Measurements from ENCODE around the gene FRRS1L.

The FRRS1L gene

GRCh38 chr9:109203761-109204360 is 36.8 kb upstream of the FRRS1L start:
- TF ChIP-seq CTCF (conservative IDR thresholded peaks at IDR 0.05; ENCODE audit: low read depth, low read length) = no peak
- no peak overlapping the region for H3K4me3 ChIP-seq (ENCODE audit: low read length)
- DNase-seq (ENCODE audit: low read depth) = peak; percentile 93

DNA sequence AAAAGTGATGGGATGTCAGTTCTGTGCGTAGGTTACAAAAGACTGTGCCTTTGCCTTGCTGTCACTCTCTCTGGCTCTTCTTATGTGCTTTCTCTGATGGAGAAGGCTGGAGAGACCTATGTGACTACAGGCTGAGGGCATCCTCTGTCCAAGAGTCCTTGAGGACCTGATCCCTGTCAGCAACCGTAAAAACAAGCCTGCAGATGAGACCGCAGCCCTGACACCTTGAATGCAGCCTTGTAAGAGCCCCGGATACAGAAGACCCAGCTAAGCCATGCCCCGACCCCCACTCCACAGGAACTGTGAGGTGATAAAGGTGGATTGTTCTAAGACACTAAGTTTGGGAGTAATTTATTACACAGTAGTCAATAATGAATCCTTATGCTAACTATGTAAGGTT is 32.6 kb upstream of the FRRS1L start:
- no peak for TF ChIP-seq CTCF (conservative IDR thresholded peaks at IDR 0.05; ENCODE audit: low read depth, low read length)
- H3K4me3 ChIP-seq (ENCODE audit: low read length) = no peak overlapping the region
- no peak for DNase-seq (ENCODE audit: low read depth)

DNA sequence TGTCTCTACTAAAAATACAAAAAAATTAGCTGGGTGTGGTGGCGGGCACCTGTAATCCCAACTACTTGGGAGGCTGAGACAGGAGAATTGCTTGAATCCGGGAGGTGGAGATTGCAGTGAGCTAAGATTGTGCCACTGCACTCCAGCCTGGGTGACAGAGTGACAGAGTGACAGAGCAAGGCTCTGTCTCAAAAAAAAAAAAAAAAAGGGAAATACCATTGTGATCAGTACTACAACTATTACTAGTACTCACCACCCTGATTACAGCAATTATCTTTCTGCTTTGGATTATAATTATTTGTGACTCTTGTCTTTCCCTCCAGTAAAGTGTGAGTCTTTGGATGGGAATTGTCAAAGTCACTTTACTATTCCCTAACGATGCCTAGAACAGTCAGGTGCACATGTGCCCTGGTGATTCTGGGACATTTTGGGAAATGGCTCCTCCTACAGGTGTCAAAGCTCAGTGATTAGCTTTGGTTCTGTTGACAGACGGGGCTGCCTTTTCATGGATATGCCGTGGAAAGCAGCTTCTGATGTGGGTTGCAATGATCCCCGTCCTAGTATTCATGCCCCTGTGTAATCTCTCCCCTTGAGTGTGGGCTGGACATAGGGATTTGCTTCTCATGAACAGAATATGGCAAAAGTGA is 31.8 kb upstream of the FRRS1L start:
- no peak overlapping the region for H3K4me3 ChIP-seq (ENCODE audit: low read length)
- TF ChIP-seq CTCF (conservative IDR thresholded peaks at IDR 0.05; ENCODE audit: low read depth, low read length) = peak; percentile 30
- no peak for DNase-seq (ENCODE audit: low read depth)

DNA sequence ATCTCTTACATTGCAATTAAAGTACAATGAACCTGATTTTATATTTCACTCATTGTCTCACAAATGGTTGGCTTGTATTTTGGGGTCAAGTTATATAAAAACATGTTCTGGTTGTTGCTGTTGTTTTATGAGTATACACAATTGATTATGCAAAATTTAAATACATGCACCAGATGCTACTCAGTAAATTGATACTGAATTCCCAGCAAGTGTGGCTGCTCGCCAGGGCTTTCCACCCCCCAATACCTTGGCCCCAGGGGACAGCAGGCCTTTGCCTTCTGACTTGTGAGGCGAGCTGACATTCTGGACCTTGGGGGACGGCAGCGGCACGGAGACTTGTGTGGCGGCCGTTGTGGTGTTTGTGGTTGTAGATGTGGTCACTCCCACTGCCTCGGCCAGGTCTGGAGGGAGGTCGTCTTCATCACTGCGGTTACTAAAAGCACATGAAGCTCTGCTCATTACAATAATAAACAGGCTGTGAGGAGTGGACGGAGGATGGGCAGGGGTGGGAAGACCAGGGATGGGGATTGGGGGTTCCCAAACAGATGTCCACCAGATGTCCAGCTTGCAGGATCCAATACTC is 27.0 kb upstream of the FRRS1L start:
- no peak for TF ChIP-seq CTCF (conservative IDR thresholded peaks at IDR 0.05; ENCODE audit: low read depth, low read length)
- DNase-seq (ENCODE audit: low read depth) = no peak

DNA sequence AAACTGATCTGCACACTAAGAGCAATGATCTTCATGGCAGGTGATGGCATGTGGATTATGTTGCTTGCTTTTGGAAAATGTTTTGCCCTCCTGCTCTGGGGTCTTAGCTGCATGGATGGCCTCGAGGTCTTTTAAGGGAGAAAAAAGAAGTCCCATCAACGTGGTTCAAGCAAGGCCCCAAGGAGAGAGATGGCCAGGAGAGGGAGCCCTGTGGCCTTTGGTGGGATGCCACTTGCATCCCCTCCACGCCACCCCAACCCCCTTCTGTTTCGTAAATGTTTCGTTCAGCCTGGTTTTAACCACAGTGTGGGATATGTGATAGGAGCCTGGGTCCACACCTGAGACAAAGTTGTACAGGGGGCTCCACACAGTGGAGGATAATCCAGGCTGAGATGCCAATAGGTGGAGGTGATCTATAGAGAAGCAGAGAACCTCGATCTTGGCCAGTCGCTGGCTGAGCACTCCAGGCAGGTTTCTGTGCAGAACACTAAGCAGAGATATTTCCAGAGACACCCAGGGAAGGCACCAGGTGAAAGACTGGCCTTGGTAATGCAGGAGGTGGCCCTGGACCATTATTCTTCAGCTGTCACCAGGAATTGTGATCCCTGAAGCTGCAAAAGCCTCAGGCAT is 25.8 kb upstream of the FRRS1L start:
- peak; percentile 82 for TF ChIP-seq CTCF (conservative IDR thresholded peaks at IDR 0.05; ENCODE audit: low read depth, low read length)
- no peak overlapping the region for H3K4me3 ChIP-seq (ENCODE audit: low read length)
- DNase-seq (ENCODE audit: low read depth) = no peak

More for the DNA sequence above, 27.0 kb upstream of the FRRS1L start:
- H3K4me3 ChIP-seq (ENCODE audit: low read length) = no peak overlapping the region

DNA sequence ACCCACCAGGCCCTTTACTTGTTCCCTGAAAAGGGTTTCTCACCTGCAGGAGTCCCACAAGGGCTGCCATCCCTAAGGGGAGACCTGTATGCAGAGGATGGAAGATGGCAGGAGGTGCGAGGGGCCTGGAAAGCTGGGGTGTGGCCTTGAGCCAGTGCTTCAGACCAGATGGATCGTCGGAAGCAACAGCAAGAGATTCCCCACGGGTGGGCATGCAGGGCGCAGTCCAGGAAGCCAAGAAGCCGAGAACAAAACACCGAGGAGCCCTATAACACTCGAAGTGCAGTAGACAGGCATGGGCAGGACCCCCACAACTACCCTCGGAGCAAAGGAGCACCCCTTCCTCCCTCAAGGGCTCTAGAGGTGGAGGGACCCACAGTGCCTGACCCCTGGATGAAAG is 24.7 kb upstream of the FRRS1L start:
- TF ChIP-seq CTCF (conservative IDR thresholded peaks at IDR 0.05; ENCODE audit: low read depth, low read length) = no peak
- DNase-seq (ENCODE audit: low read depth) = no peak
- H3K4me3 ChIP-seq (ENCODE audit: low read length) = no peak overlapping the region
